GM12875 (cell line): ENCODE results near the gene CNST.

Experiments
- H3K4me3 ChIP-seq: one replicate; pipeline ENCODE4 v1.5.1; 2011; ENCODE audit warnings: low read depth, low read length, control low read depth
- TF ChIP-seq, protein P1 (sequence below): IDR thresholded peaks from 2 replicates; pipeline ENCODE4 v1.5.1; 2011; ENCODE audit warnings: low read depth, mild to moderate bottlenecking, control low read depth, inconsistent platforms, low read length, moderate library complexity, borderline replicate concordance; ENCODE audit not compliant: insufficient read depth

Gene CNST

DNA sequence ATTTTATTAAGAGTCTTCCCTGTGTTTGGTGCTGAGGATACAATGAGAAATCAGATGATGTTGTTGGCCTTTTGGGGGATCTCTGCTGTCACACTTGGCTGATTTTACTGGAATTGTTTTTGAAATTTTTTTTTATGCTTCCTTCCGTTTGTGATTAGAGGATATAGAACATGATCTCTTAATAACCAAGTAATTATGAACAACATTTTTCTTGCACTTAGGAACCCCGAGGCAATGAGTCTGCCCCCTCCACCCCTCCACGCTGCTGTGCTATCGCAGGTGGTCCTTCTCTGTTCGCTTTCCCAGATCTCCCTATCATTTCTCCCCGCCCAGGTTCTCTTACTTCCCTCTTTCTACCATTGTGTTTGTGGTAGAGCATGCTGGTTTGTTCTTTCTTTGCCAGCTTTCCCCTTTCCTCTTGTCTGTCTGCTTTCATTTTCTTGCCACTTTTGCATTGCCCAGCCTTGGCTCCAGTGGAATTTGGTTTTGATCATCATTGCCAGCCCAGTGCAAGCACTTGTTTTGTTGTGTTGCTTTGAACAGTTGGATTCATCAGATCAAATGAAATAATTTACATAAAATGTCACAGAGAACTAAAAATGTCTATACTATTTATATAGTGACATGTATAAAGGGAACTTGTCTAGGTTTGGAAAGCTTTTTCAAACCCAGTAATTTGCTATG, 84.9 kb downstream of the CNST start:
- TF ChIP-seq, protein P1, sequence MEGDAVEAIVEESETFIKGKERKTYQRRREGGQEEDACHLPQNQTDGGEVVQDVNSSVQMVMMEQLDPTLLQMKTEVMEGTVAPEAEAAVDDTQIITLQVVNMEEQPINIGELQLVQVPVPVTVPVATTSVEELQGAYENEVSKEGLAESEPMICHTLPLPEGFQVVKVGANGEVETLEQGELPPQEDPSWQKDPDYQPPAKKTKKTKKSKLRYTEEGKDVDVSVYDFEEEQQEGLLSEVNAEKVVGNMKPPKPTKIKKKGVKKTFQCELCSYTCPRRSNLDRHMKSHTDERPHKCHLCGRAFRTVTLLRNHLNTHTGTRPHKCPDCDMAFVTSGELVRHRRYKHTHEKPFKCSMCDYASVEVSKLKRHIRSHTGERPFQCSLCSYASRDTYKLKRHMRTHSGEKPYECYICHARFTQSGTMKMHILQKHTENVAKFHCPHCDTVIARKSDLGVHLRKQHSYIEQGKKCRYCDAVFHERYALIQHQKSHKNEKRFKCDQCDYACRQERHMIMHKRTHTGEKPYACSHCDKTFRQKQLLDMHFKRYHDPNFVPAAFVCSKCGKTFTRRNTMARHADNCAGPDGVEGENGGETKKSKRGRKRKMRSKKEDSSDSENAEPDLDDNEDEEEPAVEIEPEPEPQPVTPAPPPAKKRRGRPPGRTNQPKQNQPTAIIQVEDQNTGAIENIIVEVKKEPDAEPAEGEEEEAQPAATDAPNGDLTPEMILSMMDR = no peak
- H3K4me3 ChIP-seq = no peak overlapping the region

DNA sequence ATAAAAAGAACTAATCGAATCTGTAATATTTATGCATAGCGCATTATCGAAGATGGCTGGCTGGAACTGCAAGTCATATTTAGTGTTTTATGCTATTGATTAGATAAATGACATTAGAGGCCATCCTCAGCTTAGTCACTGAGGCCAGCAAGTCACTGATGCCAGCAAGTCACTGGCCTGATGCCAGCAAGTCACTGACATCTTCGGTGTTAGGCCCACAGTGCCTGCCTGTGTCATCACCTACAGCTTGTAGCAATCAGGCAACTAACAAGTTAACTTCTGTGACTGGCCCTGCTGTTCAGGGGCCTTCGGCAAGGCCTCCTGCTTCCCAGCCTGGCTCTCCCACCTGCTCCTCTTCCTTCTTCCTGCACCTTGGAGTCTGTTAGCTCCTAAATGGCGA, 92.3 kb downstream of the CNST start:
- no peak overlapping the region for H3K4me3 ChIP-seq
- TF ChIP-seq, protein P1 = no peak

DNA sequence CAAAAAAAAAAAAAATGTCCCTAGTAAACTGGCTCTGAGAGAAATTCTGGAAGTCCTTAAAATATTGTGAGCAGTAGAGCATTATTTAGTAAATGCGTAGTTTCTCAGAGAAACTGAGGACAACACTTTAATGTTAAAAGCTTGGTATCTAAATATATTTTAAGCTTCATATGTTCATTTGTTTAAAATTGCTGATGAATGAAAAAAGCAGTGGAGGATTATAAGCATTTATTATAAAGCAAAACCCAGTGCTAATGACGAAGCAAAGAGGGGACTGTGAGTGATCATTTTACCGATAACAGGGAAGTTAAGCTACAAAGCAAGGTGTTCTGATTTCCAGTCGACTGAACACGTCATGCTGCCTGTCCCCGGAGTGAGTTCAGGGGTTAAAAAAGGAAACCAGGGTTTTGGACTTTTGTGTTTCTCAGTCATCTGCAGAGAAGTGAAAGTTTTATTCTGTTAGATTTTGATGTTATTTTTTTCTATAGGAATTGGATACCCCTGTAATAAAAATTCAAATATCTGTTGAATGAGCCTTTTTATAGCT, 93.4 kb downstream of the CNST start:
- TF ChIP-seq, protein P1 = no peak
- H3K4me3 ChIP-seq = no peak overlapping the region

DNA sequence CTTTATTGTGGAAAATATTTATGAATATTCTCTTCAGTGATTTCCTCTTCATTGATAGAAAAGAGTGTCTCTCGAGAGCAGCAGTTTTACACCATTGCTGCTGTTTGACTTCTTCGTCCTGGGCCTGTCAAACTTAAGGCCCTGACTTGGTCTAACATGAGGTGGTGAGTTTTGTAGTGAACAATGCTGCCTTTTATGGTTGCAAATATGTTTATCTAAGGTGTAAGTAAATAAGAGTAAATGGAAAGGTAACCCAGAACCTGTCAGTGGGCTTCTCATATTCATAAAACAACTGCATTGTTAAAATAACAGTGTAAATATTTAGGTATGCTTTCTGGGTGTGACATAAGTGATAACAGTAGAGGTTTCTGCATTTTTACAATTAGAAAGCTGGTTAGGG, 95.2 kb downstream of the CNST start:
- no peak overlapping the region for H3K4me3 ChIP-seq
- TF ChIP-seq, protein P1 = no peak

DNA sequence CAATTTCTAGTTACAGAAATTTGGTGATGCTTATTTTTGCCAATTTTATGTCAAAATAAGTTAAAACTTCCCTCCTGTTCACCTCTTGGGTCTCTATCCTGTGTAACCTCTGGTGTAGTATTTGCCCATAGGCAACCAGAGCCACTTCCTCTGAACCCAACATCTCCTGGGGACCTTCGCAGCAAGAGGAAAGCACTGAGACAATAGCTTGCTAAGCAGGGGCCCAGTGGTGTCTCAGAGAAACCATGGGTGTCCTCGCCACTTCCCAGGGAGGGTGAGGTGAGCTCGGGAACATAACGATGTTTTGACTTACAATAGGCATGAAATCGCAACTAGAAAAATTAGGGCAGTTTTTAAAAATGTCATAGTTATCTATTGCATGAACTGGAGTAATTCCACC, 101.5 kb downstream of the CNST start:
- no peak overlapping the region for H3K4me3 ChIP-seq
- TF ChIP-seq, protein P1 = no peak

DNA sequence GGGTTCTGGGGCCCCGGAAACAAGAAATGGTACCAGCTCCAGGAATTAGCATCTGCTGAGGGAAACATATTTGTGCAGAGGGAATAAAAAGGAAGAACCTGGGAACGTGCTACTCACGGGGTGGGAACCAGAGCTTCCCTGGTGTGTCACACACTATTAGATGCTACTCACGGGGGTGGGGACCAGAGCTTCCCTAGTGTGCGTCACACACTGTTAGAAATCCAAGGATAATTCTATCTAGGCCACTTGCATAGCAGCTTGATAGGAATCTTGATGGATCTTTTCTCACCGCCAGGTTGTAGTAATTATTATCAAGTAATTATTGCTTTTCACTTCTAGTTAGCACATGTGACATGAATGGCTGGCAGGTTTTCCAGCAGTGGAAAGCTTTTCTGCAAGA, 103.4 kb downstream of the CNST start:
- H3K4me3 ChIP-seq = no peak overlapping the region
- TF ChIP-seq, protein P1 = no peak

DNA sequence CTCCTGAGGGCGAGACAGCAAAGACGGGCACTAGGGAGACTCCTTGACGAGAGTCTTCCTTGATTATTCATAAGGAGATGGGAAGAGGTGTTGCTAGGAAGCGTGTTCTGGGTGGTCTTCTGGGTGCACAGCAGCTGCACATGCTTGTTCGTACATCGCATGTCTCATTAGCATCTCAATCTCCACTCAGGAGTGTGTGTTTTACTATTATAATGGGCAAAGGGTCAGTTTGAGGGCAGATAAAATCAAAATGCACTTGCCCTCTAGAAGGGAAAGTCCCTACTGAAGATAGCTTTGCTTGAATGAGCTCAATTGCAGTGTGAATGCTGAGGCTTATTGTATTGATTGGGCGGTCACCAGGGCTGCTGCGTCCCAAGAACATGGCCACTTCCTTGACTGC, 107.8 kb downstream of the CNST start:
- TF ChIP-seq, protein P1 = no peak
- H3K4me3 ChIP-seq = no peak overlapping the region
